ENCODE measurements around the gene GDF7. TPM values are rescaled to one million over a fixed set of nuclear protein-coding genes. Genes with fewer than 3 reads are reported as not detected.

GDF7 gene
- total RNA-seq, 2 donors from 2014 or later = 1.1 to 1.7 TPM

DNA sequence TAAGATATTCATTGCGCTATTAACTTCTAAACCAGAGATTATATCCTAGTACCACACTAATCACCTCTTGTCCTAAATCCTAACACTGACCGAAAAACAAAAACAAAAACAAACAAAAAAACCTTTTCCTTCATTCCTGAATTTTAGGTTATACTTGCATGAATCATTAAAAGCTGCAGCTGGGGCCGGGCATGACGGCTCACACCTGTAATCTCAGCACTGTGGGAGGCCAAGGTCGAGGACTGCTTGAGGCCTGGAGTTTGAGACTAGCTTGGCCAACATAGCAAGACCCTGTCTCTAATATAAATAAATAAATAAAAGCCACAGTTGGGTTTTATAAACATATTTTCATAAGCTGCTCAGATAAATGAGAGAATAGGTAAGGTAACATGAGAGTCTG lies 60.0 kb downstream of the GDF7 start:
- Histone ChIP-seq H3K36me3 (no peaks in the 10 kb centered on the region), H3K27ac (no peak overlapping the region), H3K4me3 (no peak overlapping the region), H3K4me1 (peaks cover 0 to 4% of the 10 kb centered on the region in 2 donors), H3K27me3 (no peaks in the 10 kb centered on the region), H3K9me3 (no peaks in the 10 kb centered on the region)
- DNase-seq (ENCODE audit: low spot score) = no peak
- TF ChIP-seq, protein P1, sequence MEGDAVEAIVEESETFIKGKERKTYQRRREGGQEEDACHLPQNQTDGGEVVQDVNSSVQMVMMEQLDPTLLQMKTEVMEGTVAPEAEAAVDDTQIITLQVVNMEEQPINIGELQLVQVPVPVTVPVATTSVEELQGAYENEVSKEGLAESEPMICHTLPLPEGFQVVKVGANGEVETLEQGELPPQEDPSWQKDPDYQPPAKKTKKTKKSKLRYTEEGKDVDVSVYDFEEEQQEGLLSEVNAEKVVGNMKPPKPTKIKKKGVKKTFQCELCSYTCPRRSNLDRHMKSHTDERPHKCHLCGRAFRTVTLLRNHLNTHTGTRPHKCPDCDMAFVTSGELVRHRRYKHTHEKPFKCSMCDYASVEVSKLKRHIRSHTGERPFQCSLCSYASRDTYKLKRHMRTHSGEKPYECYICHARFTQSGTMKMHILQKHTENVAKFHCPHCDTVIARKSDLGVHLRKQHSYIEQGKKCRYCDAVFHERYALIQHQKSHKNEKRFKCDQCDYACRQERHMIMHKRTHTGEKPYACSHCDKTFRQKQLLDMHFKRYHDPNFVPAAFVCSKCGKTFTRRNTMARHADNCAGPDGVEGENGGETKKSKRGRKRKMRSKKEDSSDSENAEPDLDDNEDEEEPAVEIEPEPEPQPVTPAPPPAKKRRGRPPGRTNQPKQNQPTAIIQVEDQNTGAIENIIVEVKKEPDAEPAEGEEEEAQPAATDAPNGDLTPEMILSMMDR (IDR thresholded peaks at IDR 0.05) = no peak

DNA sequence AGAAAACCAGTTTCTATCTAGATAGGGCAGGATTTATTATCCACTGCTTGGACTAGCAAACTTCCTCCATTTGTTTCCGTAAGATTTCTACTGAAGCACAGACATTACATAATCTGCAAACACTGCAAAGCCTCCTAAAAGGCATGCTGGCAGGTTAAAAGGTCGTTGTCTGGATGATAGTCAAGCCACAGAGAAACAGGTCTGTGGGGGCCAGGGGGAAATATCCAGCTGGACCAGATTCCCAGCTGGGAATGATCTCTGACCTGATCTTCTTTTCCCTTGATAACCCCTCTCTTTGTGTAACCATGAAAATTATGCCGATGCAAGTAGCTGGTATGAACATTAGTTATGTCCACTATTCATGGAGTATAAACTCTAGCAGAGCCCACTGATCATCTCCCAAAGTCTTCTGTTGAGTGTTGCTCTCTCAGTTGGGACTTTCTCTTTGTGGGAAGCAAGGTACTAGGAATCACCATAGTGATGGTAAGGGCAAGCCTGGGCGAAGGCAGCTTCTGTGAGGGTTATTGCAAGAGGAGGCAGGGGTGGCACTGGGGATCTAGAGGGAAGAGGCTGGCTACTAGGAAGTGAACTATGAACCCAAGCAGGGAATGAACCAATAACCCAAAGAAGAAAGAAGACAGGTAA lies 61.3 kb downstream of the GDF7 start:
- no peak for DNase-seq (ENCODE audit: low spot score)
- H3K4me1 ChIP-seq = peaks cover 0 to 4% of the 10 kb centered on the region in 2 donors
- no peak overlapping the region for H3K27ac ChIP-seq
- H3K27me3 ChIP-seq = no peaks in the 10 kb centered on the region
- no peaks in the 10 kb centered on the region for H3K9me3 ChIP-seq
- H3K4me3 ChIP-seq = no peak overlapping the region
- H3K36me3 ChIP-seq = no peaks in the 10 kb centered on the region
- TF ChIP-seq, protein P1 (IDR thresholded peaks at IDR 0.05) = no peak

Other genes starting within 250 kb of the GDF7 start
- 100 to 1,000 TPM; 471 to 664 TPM for gene RHOB, start 220.1 kb upstream of the GDF7 start, total RNA-seq
- gene HS1BP3, start 16.0 kb upstream of the GDF7 start, total RNA-seq = 10 to 100 TPM; 19.5 to 26.0 TPM
- 1 to 10 TPM; 3.5 to 6.0 TPM for gene LDAH, start 156.0 kb downstream of the GDF7 start, total RNA-seq

Measured in right atrium auricular region (tissue), 2 donors.